PC-9 (cell line): ENCODE data around the gene E2F4. TPM values are rescaled to one million over a fixed set of nuclear protein-coding genes. Genes with fewer than 3 reads are reported as not detected.

Experiments
- BruUV-seq: library from RNA; stranded (reverse); fragments of 400-500 nt; replicated peaks from 2 replicates; lab custom pipeline; 2021; lab: Mats Ljungman, UMichigan
- CTCF ChIA-PET: fragments of 300-600 bp; sonication (Branson Sonifier 250); formaldehyde crosslinking; loops from one replicate; lab custom pipeline; 2022; ENCODE audit warnings: antibody characterized with exemption; lab: Charles Lee
- POLR2A ChIA-PET: fragments of 300-600 bp; sonication (Branson Sonifier 250); formaldehyde crosslinking; loops from one replicate; lab custom pipeline; 2022; ENCODE audit warnings: antibody characterized with exemption; ENCODE audit not compliant: unreplicated experiment; lab: Charles Lee
- DNase-seq, 2 experiments: peaks; one replicate each; pipeline versions ENCODE4 v3.0.0 to v3.0.0-alpha.2; 2015 to 2022; ENCODE audit warnings: mixed read lengths in 1 of 2
- H2AFZ ChIP-seq: fragments of 200-600 bp; sonication (generic); 2 replicates; pipeline ENCODE4 v1.8.1; 2017; ENCODE audit warnings: antibody characterized with exemption
- H3F3A ChIP-seq: fragments of 200-600 bp; sonication (generic); 2 replicates; pipeline ENCODE4 v1.8.1; 2017; ENCODE audit warnings: antibody characterized with exemption, mild to moderate bottlenecking, low read depth; ENCODE audit not compliant: insufficient read depth
- H3K27ac ChIP-seq: fragments of 200-600 bp; sonication (generic); 2 replicates; pipeline ENCODE4 v1.6.1; 2016; ENCODE audit warnings: mixed run types
- H3K27me3 ChIP-seq: fragments of 200-600 bp; sonication (generic); 2 replicates; pipeline ENCODE4 v1.6.1; 2016; ENCODE audit warnings: low read depth, mixed run types; ENCODE audit not compliant: insufficient read depth
- H3K36me3 ChIP-seq: fragments of 200-600 bp; sonication (generic); 2 replicates; pipeline ENCODE4 v1.6.1; 2016; ENCODE audit warnings: low read depth, mixed run types
- H3K4me1 ChIP-seq: fragments of 200-600 bp; sonication (generic); replicated peaks from 2 replicates; pipeline ENCODE4 v1.6.1; 2016; ENCODE audit warnings: mixed run types; ENCODE audit not compliant: insufficient read depth
- H3K4me2 ChIP-seq: fragments of 200-600 bp; sonication (generic); 2 replicates; pipeline ENCODE4 v1.6.1; 2017; ENCODE audit warnings: mixed run types
- H3K4me3 ChIP-seq: fragments of 200-600 bp; sonication (generic); 2 replicates; pipeline ENCODE4 v1.6.1; 2016; ENCODE audit warnings: mixed run types
- H3K79me2 ChIP-seq: fragments of 200-600 bp; sonication (generic); 2 replicates; pipeline ENCODE4 v1.6.1; 2017; ENCODE audit warnings: low read depth, mixed run types
- H3K9me2 ChIP-seq: fragments of 200-600 bp; sonication (generic); 2 replicates; pipeline ENCODE4 v1.8.1; 2017; ENCODE audit warnings: mild to moderate bottlenecking; ENCODE audit not compliant: insufficient read depth
- H3K9me3 ChIP-seq: fragments of 200-600 bp; sonication (generic); 2 replicates; pipeline ENCODE4 v1.8.1; 2016; ENCODE audit warnings: low read depth; ENCODE audit not compliant: insufficient read depth
- H4K20me1 ChIP-seq: fragments of 200-600 bp; sonication (generic); 2 replicates; pipeline ENCODE4 v1.8.1; 2017; ENCODE audit not compliant: insufficient read depth
- EZH2 ChIP-seq: fragments of 200-600 bp; sonication (generic); IDR thresholded peaks from 2 replicates; pipeline ENCODE4 v1.8.0; 2017; ENCODE audit warnings: antibody characterized with exemption, low read depth
- intact Hi-C: fragments of 100-400 bp; cut with micrococcal nuclease; formaldehyde crosslinking; loops from one replicate; pipeline ENCODE4 v1.10.0; 2022; ENCODE audit not compliant: unreplicated experiment
- total RNA-seq: library from RNA; stranded (reverse); gene quantifications from 2 replicates; pipeline ENCODE4 v1.2.3, GENCODE V29; 2021
- TF ChIP-seq, protein P1 (sequence below): fragments of 200-600 bp; sonication (generic); conservative IDR thresholded peaks from 2 replicates; pipeline ENCODE4 v1.6.1; 2017; ENCODE audit warnings: mixed run types, antibody characterized with exemption, mild to moderate bottlenecking, moderate library complexity

The E2F4 gene
- total RNA-seq, 1 experiment from 2014 or later, result 78.4 TPM

DNA sequence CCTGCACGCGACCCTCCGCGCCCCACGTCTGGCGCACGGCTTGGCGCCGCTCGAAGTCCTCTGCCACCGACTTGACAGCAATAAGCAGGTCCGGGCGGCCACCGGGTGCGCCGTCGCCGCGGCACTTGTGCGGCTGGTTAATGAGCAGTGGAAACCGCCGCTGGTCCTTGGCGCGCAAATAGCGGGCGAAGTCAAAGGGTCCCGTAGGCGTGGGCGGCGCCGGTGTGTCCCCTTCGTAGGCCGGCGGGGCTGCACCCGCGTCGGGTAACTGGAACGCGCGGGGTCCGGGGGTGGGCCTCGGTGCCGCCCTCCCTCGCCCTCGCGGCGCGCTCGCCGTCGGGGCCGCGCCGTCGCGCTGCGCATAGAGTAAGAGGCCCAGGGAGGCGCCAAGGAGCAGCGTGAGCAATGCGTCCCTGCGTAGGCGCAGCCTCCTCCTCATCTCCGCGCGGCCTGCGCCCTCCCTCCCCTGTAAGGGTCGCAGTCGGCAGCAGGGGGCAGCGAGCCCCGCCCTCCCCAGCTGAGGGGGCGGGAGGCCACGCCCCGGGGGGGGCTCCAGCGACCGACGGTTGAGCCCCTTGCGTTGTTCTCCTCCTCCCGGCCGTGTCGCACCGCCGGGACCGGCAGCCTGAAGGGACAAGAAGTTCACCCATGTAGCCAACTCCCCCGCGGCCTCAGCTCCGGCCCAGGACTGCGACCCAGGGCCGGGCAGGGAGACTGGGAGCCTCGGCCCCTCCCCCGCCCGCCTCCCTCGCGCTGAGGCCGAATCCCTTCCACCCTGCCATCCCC lies 41.7 kb upstream of the E2F4 start:
- TF ChIP-seq EZH2, result no peak
- Histone ChIP-seq H3K27ac (no peak overlapping the region), H3K27me3 (no peaks in the 10 kb centered on the region), H3K4me3 (peak overlapping the region; percentile 57; the same call in 1 of the 2 replicates), H2AFZ (peak overlapping the region; percentile 72), H3K4me2 (peak overlapping the region; percentile 80), H3K36me3 (no peaks in the 10 kb centered on the region), H3K79me2 (no peaks in the 10 kb centered on the region), H3K9me3 (no peaks in the 10 kb centered on the region), H4K20me1 (0 out of 2 replicates have a peak, but pooled peaks cover 3% of the 10 kb centered on the region), H3K4me1 (no peaks in the 10 kb centered on the region), H3K9me2 (no peaks in the 10 kb centered on the region), H3F3A (peaks cover 24% of the 10 kb centered on the region)
- ChIA-PET CTCF (no interaction called here), POLR2A (no interaction called here)
- intact Hi-C loops, result loop anchor here (2.0 kb wide), 1 partner anchor 49 kb away; the partner anchor contains the start of gene ELMO3
- no peak for DNase-seq
- BruUV-seq, result no TSS peak

DNA sequence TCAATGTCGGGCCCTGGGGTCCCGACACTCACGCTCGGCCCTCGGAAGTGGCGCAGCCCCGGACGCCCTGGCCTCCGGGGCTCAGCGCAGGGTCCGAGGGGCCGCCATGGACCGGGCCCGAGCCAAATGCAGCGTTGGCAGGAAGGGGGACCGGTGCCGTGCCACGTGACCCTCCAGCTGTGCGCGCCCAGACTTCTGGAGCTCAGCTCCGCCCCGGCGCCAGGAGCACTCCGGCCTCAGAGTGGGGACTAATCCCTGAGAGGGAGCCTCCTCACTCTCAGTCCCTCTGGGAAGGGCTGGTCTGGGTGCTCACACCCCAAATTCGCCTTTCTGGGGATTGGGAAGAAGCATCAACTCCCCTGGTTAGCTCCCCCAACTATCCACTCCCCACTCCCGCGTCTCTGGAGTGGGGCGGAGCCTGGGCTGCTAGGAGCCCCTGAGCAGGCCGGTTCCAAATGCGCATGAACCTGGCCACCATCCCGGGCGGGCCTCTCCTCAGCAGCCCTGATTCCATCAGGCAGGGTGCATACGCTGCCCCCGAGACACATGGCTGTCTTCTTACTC lies 41.0 kb upstream of the E2F4 start, which contains the start of gene B3GNT9:
Gene B3GNT9, minus strand, starts transcription at position 166 of the 564 bp plus-strand sequence. CDS start 513 bp downstream, outside the sequence.
- POLR2A ChIA-PET, result interaction anchor here (0.7 kb wide), 1 partner anchor 1075 kb away, joined by 5 read pairs; no protein-coding TSS in a partner anchor
- Histone ChIP-seq H3K4me1 (no peaks in the 10 kb centered on the region), H3K27ac (no peak within 1 kb of the TSS), H3K27me3 (no peaks in the 10 kb centered on the region), H4K20me1 (0 out of 2 replicates have a peak, but pooled peaks cover 3% of the 10 kb centered on the region), H3F3A (peaks cover 24% of the 10 kb centered on the region), H2AFZ (peak within 1 kb of the TSS; percentile 72), H3K4me3 (peak within 1 kb of the TSS; percentile 57; the same call in 1 of the 2 replicates), H3K4me2 (peak within 1 kb of the TSS; percentile 80), H3K36me3 (no peaks in the 10 kb centered on the region), H3K79me2 (no peaks in the 10 kb centered on the region), H3K9me2 (no peaks in the 10 kb centered on the region), H3K9me3 (no peaks in the 10 kb centered on the region)
- intact Hi-C loops, result loop anchor here (2.0 kb wide), 1 partner anchor 48 kb away; the partner anchor contains the start of gene ELMO3
- BruUV-seq, result no TSS peak
- no peak for TF ChIP-seq EZH2
- TF ChIP-seq, protein P1, sequence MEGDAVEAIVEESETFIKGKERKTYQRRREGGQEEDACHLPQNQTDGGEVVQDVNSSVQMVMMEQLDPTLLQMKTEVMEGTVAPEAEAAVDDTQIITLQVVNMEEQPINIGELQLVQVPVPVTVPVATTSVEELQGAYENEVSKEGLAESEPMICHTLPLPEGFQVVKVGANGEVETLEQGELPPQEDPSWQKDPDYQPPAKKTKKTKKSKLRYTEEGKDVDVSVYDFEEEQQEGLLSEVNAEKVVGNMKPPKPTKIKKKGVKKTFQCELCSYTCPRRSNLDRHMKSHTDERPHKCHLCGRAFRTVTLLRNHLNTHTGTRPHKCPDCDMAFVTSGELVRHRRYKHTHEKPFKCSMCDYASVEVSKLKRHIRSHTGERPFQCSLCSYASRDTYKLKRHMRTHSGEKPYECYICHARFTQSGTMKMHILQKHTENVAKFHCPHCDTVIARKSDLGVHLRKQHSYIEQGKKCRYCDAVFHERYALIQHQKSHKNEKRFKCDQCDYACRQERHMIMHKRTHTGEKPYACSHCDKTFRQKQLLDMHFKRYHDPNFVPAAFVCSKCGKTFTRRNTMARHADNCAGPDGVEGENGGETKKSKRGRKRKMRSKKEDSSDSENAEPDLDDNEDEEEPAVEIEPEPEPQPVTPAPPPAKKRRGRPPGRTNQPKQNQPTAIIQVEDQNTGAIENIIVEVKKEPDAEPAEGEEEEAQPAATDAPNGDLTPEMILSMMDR, result no peak
- CTCF ChIA-PET, result no interaction called here
- DNase-seq, result peak in 1 of 2 experiments; percentile 55

DNA sequence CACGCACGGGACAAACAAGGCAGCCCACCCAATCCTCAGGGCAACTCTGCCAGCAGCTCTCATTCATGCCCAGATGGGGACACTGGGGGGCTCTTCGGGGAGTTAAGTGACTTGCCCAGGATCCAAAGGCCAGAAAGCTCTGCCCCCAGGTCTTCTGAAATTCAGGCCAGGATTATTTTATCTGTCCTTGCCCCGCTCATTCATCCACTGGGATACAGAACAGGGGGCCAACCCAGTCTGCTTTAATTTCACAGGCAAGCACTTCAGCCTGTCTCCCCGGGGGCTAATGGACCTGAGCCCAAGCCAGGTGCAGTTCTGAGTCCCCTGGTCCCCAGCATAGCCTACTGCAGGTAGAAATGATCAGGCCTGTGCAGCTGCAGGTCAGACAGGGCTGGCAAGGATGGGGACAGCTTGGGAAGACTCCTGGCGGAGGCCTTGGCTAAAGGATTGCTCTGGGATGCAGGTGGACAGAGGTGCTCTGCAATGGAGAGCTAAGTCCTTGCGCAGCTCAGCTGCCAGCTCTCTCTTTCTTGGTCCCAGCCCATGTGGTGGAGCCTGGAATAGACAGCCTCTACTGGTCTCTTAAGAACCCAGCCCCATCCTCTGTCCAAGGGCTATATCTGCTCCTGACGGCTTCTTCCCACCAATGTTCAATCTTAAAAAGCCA lies 40.4 kb upstream of the E2F4 start:
- no peak for DNase-seq
- H3K4me2 ChIP-seq, result no peak overlapping the region
- no peak for TF ChIP-seq EZH2
- TF ChIP-seq, protein P1, result no peak
- no peaks in the 10 kb centered on the region for H3K4me1 ChIP-seq
- H3K9me3 ChIP-seq, result no peaks in the 10 kb centered on the region
- BruUV-seq, result no TSS peak
- H3K9me2 ChIP-seq, result no peaks in the 10 kb centered on the region
- no peak overlapping the region for H2AFZ ChIP-seq
- H3K27ac ChIP-seq, result no peak overlapping the region
- H4K20me1 ChIP-seq, result 0 out of 2 replicates have a peak, but pooled peaks cover 3% of the 10 kb centered on the region
- ChIA-PET POLR2A (interaction anchor here (0.7 kb wide), 1 partner anchor 1074 kb away, joined by 5 read pairs; no protein-coding TSS in a partner anchor), CTCF (interaction anchor here (1.0 kb wide), 1 partner anchor 51 kb away, joined by 3 read pairs; no protein-coding TSS in a partner anchor)
- peaks cover 24% of the 10 kb centered on the region for H3F3A ChIP-seq
- H3K4me3 ChIP-seq, result no peak overlapping the region; the same call in 1 of the 2 replicates
- no peaks in the 10 kb centered on the region for H3K79me2 ChIP-seq
- intact Hi-C loops, result loop anchor here (2.0 kb wide), 1 partner anchor 47 kb away; the partner anchor contains the start of gene ELMO3
- no peaks in the 10 kb centered on the region for H3K36me3 ChIP-seq
- no peaks in the 10 kb centered on the region for H3K27me3 ChIP-seq
